Right atrium auricular region (tissue), 2 donors: ENCODE data around the gene LTA4H. TPM values are rescaled to one million over a fixed set of nuclear protein-coding genes. Genes with fewer than 3 reads are reported as not detected.

Experiments used
- DNase-seq: peaks from one replicate; pipeline ENCODE4 v3.0.0-alpha.2; 2019; ENCODE audit warnings: low spot score
- H3K27ac ChIP-seq, 2 donors: fragments of 200-600 bp; sonication (generic); 1 replicate in 1 of 2; 2 replicates in 1 of 2; pipeline ENCODE4 v1.5.1; 2016 to 2019
- H3K27me3 ChIP-seq, 2 donors: fragments of 200-600 bp; sonication (generic); one replicate each; pipeline versions ENCODE4 v1.5.1 to v1.6.0; 2017 to 2019
- H3K36me3 ChIP-seq: fragments of 200-600 bp; sonication (generic); one replicate; pipeline ENCODE4 v1.5.1; 2016
- H3K4me1 ChIP-seq, 2 donors: fragments of 200-600 bp; sonication (generic); one replicate each; pipeline versions ENCODE4 v1.5.1 to v1.6.0; 2017 to 2019
- H3K4me3 ChIP-seq, 2 donors: fragments of 200-600 bp; sonication (generic); 1 replicate in 1 of 2; 2 replicates in 1 of 2; pipeline ENCODE4 v1.5.1; 2017 to 2019; ENCODE audit warnings: mild to moderate bottlenecking in 1 of 2, moderate library complexity in 1 of 2
- H3K9me3 ChIP-seq, 2 donors: fragments of 200-600 bp; sonication (generic); one replicate each; pipeline ENCODE4 v1.5.1; 2019
- total RNA-seq, 2 donors: library from RNA; depleted of rRNA; stranded (reverse); fragments of >200 nt; gene quantifications; one replicate each; pipeline ENCODE4 v1.1.0, GENCODE V29; 2016
- TF ChIP-seq, protein P1 (sequence below), 2 donors: fragments of 200-600 bp; sonication (generic); IDR thresholded peaks; one replicate each; pipeline ENCODE4 v1.5.1; 2019; ENCODE audit warnings: antibody characterized with exemption in 2 of 2

Gene LTA4H
- total RNA-seq, 2 donors from 2014 or later: 42.3 to 45.5 TPM

DNA sequence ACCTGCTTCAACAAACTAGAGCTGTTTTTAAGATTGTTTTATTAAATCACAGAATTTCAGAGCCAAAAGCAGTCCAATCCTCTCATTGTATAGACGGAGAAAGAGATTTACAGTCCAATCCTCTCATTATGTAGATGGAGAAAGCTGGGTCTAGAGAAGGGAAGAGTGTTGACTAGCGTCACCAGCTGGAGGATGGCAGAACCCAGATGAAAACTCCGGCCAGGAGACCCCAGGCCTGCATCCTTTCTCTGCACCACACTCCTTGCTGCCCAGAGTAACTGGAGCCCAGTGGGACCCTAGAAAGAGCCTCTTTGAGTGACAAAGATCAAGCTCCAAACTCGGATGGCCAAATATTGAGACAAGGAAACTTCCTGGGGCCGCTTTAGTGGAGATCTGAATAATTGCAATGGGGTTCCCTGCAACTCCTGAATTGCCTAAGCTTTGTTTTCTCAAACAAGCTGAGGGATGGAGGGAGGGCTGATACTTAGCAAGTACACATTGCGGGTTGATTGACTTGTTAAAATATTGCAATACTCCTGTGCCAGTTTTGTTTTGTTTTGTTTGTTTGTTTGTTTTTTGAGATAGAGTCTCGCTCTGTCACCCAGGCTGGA lies 79.7 kb downstream of the LTA4H start:
- TF ChIP-seq, protein P1, sequence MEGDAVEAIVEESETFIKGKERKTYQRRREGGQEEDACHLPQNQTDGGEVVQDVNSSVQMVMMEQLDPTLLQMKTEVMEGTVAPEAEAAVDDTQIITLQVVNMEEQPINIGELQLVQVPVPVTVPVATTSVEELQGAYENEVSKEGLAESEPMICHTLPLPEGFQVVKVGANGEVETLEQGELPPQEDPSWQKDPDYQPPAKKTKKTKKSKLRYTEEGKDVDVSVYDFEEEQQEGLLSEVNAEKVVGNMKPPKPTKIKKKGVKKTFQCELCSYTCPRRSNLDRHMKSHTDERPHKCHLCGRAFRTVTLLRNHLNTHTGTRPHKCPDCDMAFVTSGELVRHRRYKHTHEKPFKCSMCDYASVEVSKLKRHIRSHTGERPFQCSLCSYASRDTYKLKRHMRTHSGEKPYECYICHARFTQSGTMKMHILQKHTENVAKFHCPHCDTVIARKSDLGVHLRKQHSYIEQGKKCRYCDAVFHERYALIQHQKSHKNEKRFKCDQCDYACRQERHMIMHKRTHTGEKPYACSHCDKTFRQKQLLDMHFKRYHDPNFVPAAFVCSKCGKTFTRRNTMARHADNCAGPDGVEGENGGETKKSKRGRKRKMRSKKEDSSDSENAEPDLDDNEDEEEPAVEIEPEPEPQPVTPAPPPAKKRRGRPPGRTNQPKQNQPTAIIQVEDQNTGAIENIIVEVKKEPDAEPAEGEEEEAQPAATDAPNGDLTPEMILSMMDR (IDR thresholded peaks at IDR 0.05): no peak
- no peak for DNase-seq
- H3K27me3 ChIP-seq: no peaks in the 10 kb centered on the region
- no peaks in the 10 kb centered on the region for H3K36me3 ChIP-seq
- no peak overlapping the region for H3K4me3 ChIP-seq
- no peaks in the 10 kb centered on the region for H3K4me1 ChIP-seq
- no peak overlapping the region for H3K27ac ChIP-seq
- no peaks in the 10 kb centered on the region for H3K9me3 ChIP-seq

DNA sequence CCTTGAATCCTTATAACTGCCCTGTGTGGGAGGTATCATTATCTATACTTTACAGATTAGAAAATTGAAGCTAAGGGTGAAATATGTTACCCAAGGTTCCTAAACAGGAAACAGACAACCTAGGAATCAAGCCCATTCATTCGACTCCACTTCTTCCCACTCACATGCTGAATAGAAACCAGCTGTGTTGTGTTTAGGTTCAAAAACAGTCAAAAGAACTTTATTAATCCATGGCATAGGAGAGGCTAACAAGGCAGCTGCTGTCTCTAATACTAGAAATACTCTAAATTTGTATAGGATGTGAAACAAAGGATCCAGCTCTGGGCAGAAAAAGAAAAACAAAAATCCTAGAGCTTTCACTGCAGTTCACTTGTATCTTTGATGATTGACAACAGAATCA lies 82.4 kb downstream of the LTA4H start:
- Histone ChIP-seq H3K4me1 (no peaks in the 10 kb centered on the region), H3K9me3 (no peaks in the 10 kb centered on the region), H3K4me3 (no peak overlapping the region), H3K27ac (no peak overlapping the region), H3K36me3 (no peaks in the 10 kb centered on the region), H3K27me3 (no peaks in the 10 kb centered on the region)
- no peak for DNase-seq
- TF ChIP-seq, protein P1 (IDR thresholded peaks at IDR 0.05): no peak

DNA sequence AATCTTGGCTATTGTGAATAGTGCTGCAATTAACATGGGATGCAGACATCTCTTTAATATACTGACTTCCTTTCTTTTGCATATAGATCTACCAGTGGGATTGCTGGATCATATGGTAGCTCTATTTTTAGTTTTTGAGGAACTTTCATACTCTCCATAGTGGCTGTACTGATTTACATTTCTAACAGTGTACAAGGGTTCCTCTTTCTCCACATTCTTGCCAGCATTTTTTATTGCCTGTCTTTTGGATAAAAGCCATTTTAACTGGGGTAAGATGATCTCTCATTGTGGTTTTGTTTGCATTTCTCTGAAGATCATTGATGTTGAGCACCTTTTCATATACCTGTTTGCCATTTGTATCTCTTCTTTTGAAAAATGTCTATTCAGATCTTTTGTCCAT lies 83.9 kb downstream of the LTA4H start:
- Histone ChIP-seq H3K4me1 (no peaks in the 10 kb centered on the region), H3K36me3 (no peaks in the 10 kb centered on the region), H3K27ac (no peak overlapping the region), H3K9me3 (no peaks in the 10 kb centered on the region), H3K4me3 (no peak overlapping the region), H3K27me3 (no peaks in the 10 kb centered on the region)
- DNase-seq: no peak
- TF ChIP-seq, protein P1 (IDR thresholded peaks at IDR 0.05): no peak

Other genes with a start within 250 kb of the LTA4H start
- gene NTN4, start 244.8 kb downstream of the LTA4H start, total RNA-seq: 10 to 100 TPM; 69.0 to 85.3 TPM
- 1 to 10 TPM; 1.9 to 3.4 TPM for gene SNRPF, start 176.6 kb downstream of the LTA4H start, total RNA-seq
- not detected for gene CCDC38, start 93.0 kb downstream of the LTA4H start, total RNA-seq
- 1 to 10 TPM in 1 of 2 donors, under 1 TPM in 1; 0.63 to 1.3 TPM for gene AMDHD1, start 92.3 kb downstream of the LTA4H start, total RNA-seq
- gene HAL, start 39.2 kb downstream of the LTA4H start, total RNA-seq: under 1 TPM; 0.24 to 0.93 TPM
- gene ELK3, start 158.8 kb upstream of the LTA4H start, total RNA-seq: 10 to 100 TPM; 15.1 to 16.3 TPM